ENCODE data around the gene CABP7.

GRCh38 chr22:29689880-29690213 is 30.0 kb upstream of the CABP7 start:
- TF ChIP-seq, protein P1, sequence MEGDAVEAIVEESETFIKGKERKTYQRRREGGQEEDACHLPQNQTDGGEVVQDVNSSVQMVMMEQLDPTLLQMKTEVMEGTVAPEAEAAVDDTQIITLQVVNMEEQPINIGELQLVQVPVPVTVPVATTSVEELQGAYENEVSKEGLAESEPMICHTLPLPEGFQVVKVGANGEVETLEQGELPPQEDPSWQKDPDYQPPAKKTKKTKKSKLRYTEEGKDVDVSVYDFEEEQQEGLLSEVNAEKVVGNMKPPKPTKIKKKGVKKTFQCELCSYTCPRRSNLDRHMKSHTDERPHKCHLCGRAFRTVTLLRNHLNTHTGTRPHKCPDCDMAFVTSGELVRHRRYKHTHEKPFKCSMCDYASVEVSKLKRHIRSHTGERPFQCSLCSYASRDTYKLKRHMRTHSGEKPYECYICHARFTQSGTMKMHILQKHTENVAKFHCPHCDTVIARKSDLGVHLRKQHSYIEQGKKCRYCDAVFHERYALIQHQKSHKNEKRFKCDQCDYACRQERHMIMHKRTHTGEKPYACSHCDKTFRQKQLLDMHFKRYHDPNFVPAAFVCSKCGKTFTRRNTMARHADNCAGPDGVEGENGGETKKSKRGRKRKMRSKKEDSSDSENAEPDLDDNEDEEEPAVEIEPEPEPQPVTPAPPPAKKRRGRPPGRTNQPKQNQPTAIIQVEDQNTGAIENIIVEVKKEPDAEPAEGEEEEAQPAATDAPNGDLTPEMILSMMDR (optimal IDR thresholded peaks at IDR 0.05 in 1 of 3, IDR thresholded peaks at IDR 0.05 in 1 of 3, conservative IDR thresholded peaks at IDR 0.05 in 1 of 3; ENCODE audit: extremely low read depth in 1 of 3, insufficient read depth in 2 of 3, low read length in 3 of 3) = peak; percentile 82 to 90 (median 89)
- TF ChIP-seq EZH2 (IDR thresholded peaks at IDR 0.05; ENCODE audit: low read length) = no peak
